PC-3 (cell line): Measurements from ENCODE around the gene ACTR10. TPM values are rescaled to one million over a fixed set of nuclear protein-coding genes. Genes with fewer than 3 reads are reported as not detected.

ENCODE experiments used
- ATAC-seq: fragments of 200-7000 bp; cut with Tn5 transposase; 2 replicates; pipeline ENCODE4 v1.9.1; 2020; ENCODE audit warnings: mild to moderate bottlenecking, moderate library complexity
- BruUV-seq: library from RNA; stranded (reverse); fragments of 400-500 nt; replicated peaks from 2 replicates; lab custom pipeline; 2021; lab: Mats Ljungman, UMichigan
- CTCF ChIA-PET: fragments of 300-600 bp; sonication (Branson Sonifier 250); formaldehyde crosslinking; loops from one replicate; lab custom pipeline; 2022; ENCODE audit warnings: antibody characterized with exemption; lab: Charles Lee
- POLR2A ChIA-PET: fragments of 300-600 bp; sonication (Branson Sonifier 250); formaldehyde crosslinking; loops from one replicate; lab custom pipeline; 2022; ENCODE audit warnings: antibody characterized with exemption; ENCODE audit not compliant: unreplicated experiment; lab: Charles Lee
- DNase-seq: peaks from one replicate; pipeline ENCODE4 v3.0.0-alpha.2; 2015
- H2AFZ ChIP-seq: fragments of 300-600 bp; sonication (generic); 2 replicates; pipeline ENCODE4 v1.6.0; 2016; ENCODE audit warnings: antibody characterized with exemption, low read length
- H3F3A ChIP-seq: fragments of 300-600 bp; sonication (generic); one replicate; pipeline ENCODE4 v1.6.0; 2017; ENCODE audit warnings: antibody characterized with exemption, low read length, control low read depth, mild to moderate bottlenecking; ENCODE audit not compliant: unreplicated experiment
- H3K27ac ChIP-seq: fragments of 300-600 bp; sonication (generic); 2 replicates; pipeline ENCODE4 v1.5.1; 2016; ENCODE audit warnings: mild to moderate bottlenecking, low read length
- H3K27me3 ChIP-seq: fragments of 300-600 bp; sonication (generic); 2 replicates; pipeline ENCODE4 v1.6.1; 2016; ENCODE audit warnings: low read length, mixed read lengths
- H3K36me3 ChIP-seq: fragments of 300-600 bp; sonication (generic); 2 replicates; pipeline ENCODE4 v1.6.1; 2016; ENCODE audit warnings: low read depth, mixed run types, low read length, mixed read lengths
- H3K4me1 ChIP-seq: fragments of 300-600 bp; sonication (generic); 2 replicates; pipeline ENCODE4 v1.5.1; 2016; ENCODE audit warnings: low read length; ENCODE audit not compliant: insufficient read depth
- H3K4me2 ChIP-seq: fragments of 300-600 bp; sonication (generic); 2 replicates; pipeline ENCODE4 v1.6.0; 2016; ENCODE audit warnings: low read length
- H3K4me3 ChIP-seq: fragments of 300-600 bp; sonication (generic); 2 replicates; pipeline ENCODE4 v1.5.1; 2016; ENCODE audit warnings: mild to moderate bottlenecking, low read length, mixed read lengths
- H3K79me2 ChIP-seq: fragments of 300-600 bp; sonication (generic); 2 replicates; pipeline ENCODE4 v1.6.1; 2017; ENCODE audit warnings: low read length, mixed read lengths
- H3K9ac ChIP-seq: fragments of 300-600 bp; sonication (generic); 2 replicates; pipeline ENCODE4 v1.6.0; 2016; ENCODE audit warnings: mild to moderate bottlenecking, low read length
- H3K9me2 ChIP-seq: fragments of 300-600 bp; sonication (generic); replicated peaks from 2 replicates; pipeline ENCODE4 v1.6.1; 2016; ENCODE audit warnings: mixed run types, low read length, mixed read lengths
- H3K9me3 ChIP-seq: fragments of 300-600 bp; sonication (generic); 2 replicates; pipeline ENCODE4 v1.6.1; 2016; ENCODE audit warnings: low read length, mixed read lengths
- H4K20me1 ChIP-seq: fragments of 300-600 bp; sonication (generic); 2 replicates; pipeline ENCODE4 v1.6.1; 2016; ENCODE audit warnings: low read length, mixed read lengths
- CTCF ChIP-seq: fragments of 300-600 bp; sonication (generic); conservative IDR thresholded peaks from 2 replicates; pipeline ENCODE4 v1.5.1; 2017; ENCODE audit warnings: antibody characterized with exemption, low read depth, mild to moderate bottlenecking, low read length
- EZH2 ChIP-seq: fragments of 300-600 bp; sonication (generic); IDR thresholded peaks from one replicate; pipeline ENCODE4 v1.6.1; 2017; ENCODE audit warnings: antibody characterized with exemption, mild to moderate bottlenecking, low read length; ENCODE audit not compliant: unreplicated experiment
- EZH2phosphoT487 ChIP-seq: fragments of 300-600 bp; sonication (generic); IDR thresholded peaks from 2 replicates; pipeline ENCODE4 v1.6.1; 2018; ENCODE audit warnings: mild to moderate bottlenecking, antibody characterized with exemption, low read length, borderline replicate concordance
- intact Hi-C: fragments of 100-400 bp; cut with micrococcal nuclease; formaldehyde crosslinking; loops from 2 replicates; pipeline ENCODE4 v1.9.0; 2023
- total RNA-seq: library from RNA; depleted of rRNA; stranded (reverse); fragments of >200 nt; gene quantifications from 2 replicates; pipeline ENCODE4 v1.2.3, GENCODE V29; 2014

The ACTR10 gene
- total RNA-seq, 1 experiment from 2014 or later, result 126 TPM

- TSS peak; percentile 74 for BruUV-seq
- H3K4me3 ChIP-seq, result peak within 1 kb of the TSS; percentile 76
- peaks cover 25% of the 10 kb centered on the region for H3K4me1 ChIP-seq
- intact Hi-C loops, result loop anchor here (1.0 to 10.0 kb wide), 4 partner anchors 45 to 1240 kb away; partner anchors contain the start of genes ARID4A, JKAMP and L3HYPDH
- TF ChIP-seq EZH2 (no peak), EZH2phosphoT487 (no peak), CTCF (no peak)
- peaks cover 14% of the 10 kb centered on the region for H3F3A ChIP-seq
- ChIA-PET POLR2A (interaction anchor here (0.6 to 1.3 kb wide), 4 partner anchors 10 to 127 kb away, joined by 3 to 19 read pairs (median 4); partner anchors contain the start of gene ARID4A), CTCF (interaction anchor here (0.5 kb wide), 1 partner anchor 111 kb away, joined by 4 read pairs; no protein-coding TSS in a partner anchor)
- no peaks in the 10 kb centered on the region for H3K9me2 ChIP-seq
- peak; percentile 100 for DNase-seq
- peak within 1 kb of the TSS; percentile 88 for H3K4me2 ChIP-seq
- H3K27me3 ChIP-seq, result no peaks in the 10 kb centered on the region
- peaks cover 51% of the 10 kb centered on the region for H3K79me2 ChIP-seq
- peaks cover 33% of the 10 kb centered on the region for H4K20me1 ChIP-seq
- peak; percentile 87 for ATAC-seq
- peaks cover 24% of the 10 kb centered on the region for H3K36me3 ChIP-seq
- peak within 1 kb of the TSS; percentile 87 for H3K27ac ChIP-seq
- no peaks in the 10 kb centered on the region for H3K9me3 ChIP-seq
- H2AFZ ChIP-seq, result peak within 1 kb of the TSS; percentile 88
- H3K9ac ChIP-seq, result peak within 1 kb of the TSS; percentile 90
Measured at GRCh38 chr14:58244556-58245387, 44.8 kb downstream of the ACTR10 start, which contains the start of gene PSMA3. TSS of gene PSMA3 (plus strand) at chr14:58244843. CDS start at chr14:58244921, 78 bp downstream.

GRCh38 chr14:58245562-58245961 is 45.6 kb downstream of the ACTR10 start:
- Histone ChIP-seq H3K4me2 (peak overlapping the region; percentile 79), H3K9ac (peak overlapping the region; percentile 90), H4K20me1 (peaks cover 38% of the 10 kb centered on the region), H2AFZ (no peak overlapping the region; the same call in 1 of the 2 replicates), H3K4me3 (peak overlapping the region; percentile 76), H3F3A (peaks cover 14% of the 10 kb centered on the region), H3K27me3 (no peaks in the 10 kb centered on the region), H3K27ac (peak overlapping the region; percentile 87), H3K9me2 (no peaks in the 10 kb centered on the region), H3K36me3 (peaks cover 31% of the 10 kb centered on the region), H3K79me2 (peaks cover 59% of the 10 kb centered on the region), H3K9me3 (no peaks in the 10 kb centered on the region), H3K4me1 (peaks cover 25% of the 10 kb centered on the region)
- DNase-seq (no peak), ATAC-seq (no peak)
- CTCF ChIA-PET, result no interaction called here
- POLR2A ChIA-PET, result no interaction called here
- no peak for TF ChIP-seq EZH2
- TF ChIP-seq EZH2phosphoT487, result no peak
- TF ChIP-seq CTCF, result no peak
- no TSS peak for BruUV-seq
- intact Hi-C loops, result loop anchor here (10.0 kb wide), 1 partner anchor 1239 kb away; the partner anchor contains the start of genes JKAMP and L3HYPDH
